WTC11 (cell line): ENCODE results near the gene RIN3. TPM values are rescaled to one million over a fixed set of nuclear protein-coding genes. Genes with fewer than 3 reads are reported as not detected.

Experiments used
- ATAC-seq: fragments of 200-7000 bp; cut with Tn5 transposase; 2 replicates; pipeline ENCODE4 v1.10.0; 2021; ENCODE audit warnings: mild to moderate bottlenecking, moderate library complexity
- CTCF ChIA-PET: fragments of 300-600 bp; sonication (Branson Sonifier 250); formaldehyde crosslinking; loops from one replicate; lab custom pipeline; 2021; ENCODE audit warnings: antibody characterized with exemption; lab: Charles Lee
- POLR2A ChIA-PET: fragments of 350-600 bp; sonication (Branson Sonifier 250); formaldehyde crosslinking; loops from one replicate; lab custom pipeline; 2021; ENCODE audit warnings: antibody characterized with exemption; lab: Charles Lee
- DNase-seq: peaks from one replicate; pipeline ENCODE4 v3.0.0; 2021; ENCODE audit warnings: low spot score
- H3K27ac Mint-ChIP-seq: 2 replicates; pipeline ENCODE4 v1.8.0; 2021; ENCODE audit warnings: mixed read lengths
- H3K27me3 Mint-ChIP-seq: 2 replicates; pipeline ENCODE4 v1.8.0; 2021; ENCODE audit warnings: low read depth, mild to moderate bottlenecking, moderate library complexity, mixed read lengths
- H3K36me3 Mint-ChIP-seq: 2 replicates; pipeline ENCODE4 v1.8.0; 2021; ENCODE audit warnings: mixed read lengths
- H3K4me1 Mint-ChIP-seq: 2 replicates; pipeline ENCODE4 v1.8.0; 2022; ENCODE audit warnings: mixed read lengths
- H3K4me3 Mint-ChIP-seq: 2 replicates; pipeline ENCODE4 v1.8.0; 2021; ENCODE audit warnings: mild to moderate bottlenecking, moderate library complexity, mixed read lengths
- H3K9me3 Mint-ChIP-seq: 2 replicates; pipeline ENCODE4 v1.8.0; 2021; ENCODE audit warnings: mixed read lengths
- ATF1 ChIP-seq: sonication (generic); formaldehyde crosslinking; IDR thresholded peaks from 2 replicates; pipeline ENCODE4 v1.8.1; 2023; ENCODE audit warnings: mild to moderate bottlenecking, moderate library complexity, missing genetic modification reagents
- EMX1 ChIP-seq: fragments of 250-450 bp; sonication (Bioruptor Pico); IDR thresholded peaks from 2 replicates; pipeline ENCODE4 v1.8.0; 2021; ENCODE audit warnings: mild to moderate bottlenecking
- GTF2I ChIP-seq: fragments of 250-450 bp; sonication (Bioruptor Pico); conservative IDR thresholded peaks from 2 replicates; pipeline ENCODE4 v1.4.0; 2021; ENCODE audit warnings: mild to moderate bottlenecking
- MXD4 ChIP-seq: fragments of 250-450 bp; sonication (Bioruptor Pico); IDR thresholded peaks from 2 replicates; pipeline ENCODE4 v1.8.0; 2021; ENCODE audit warnings: mild to moderate bottlenecking, moderate library complexity, borderline replicate concordance
- NR2C2 ChIP-seq: sonication (generic); formaldehyde crosslinking; IDR thresholded peaks from 2 replicates; pipeline ENCODE4 v1.8.0; 2022; ENCODE audit warnings: mild to moderate bottlenecking, missing genetic modification reagents
- PRRX2 ChIP-seq: fragments of 250-450 bp; sonication (Bioruptor Pico); IDR thresholded peaks from 2 replicates; pipeline ENCODE4 v1.8.0; 2021; ENCODE audit warnings: mild to moderate bottlenecking
- TEAD4 ChIP-seq: sonication (generic); formaldehyde crosslinking; IDR thresholded peaks from 2 replicates; pipeline ENCODE4 v1.8.0; 2022; ENCODE audit warnings: mild to moderate bottlenecking, missing genetic modification reagents
- TP53 ChIP-seq: sonication (generic); formaldehyde crosslinking; IDR thresholded peaks from 2 replicates; pipeline ENCODE4 v1.8.1; 2023; ENCODE audit warnings: mild to moderate bottlenecking, missing genetic modification reagents
- ZNF219 ChIP-seq: sonication (generic); formaldehyde crosslinking; IDR thresholded peaks from 2 replicates; pipeline ENCODE4 v1.8.0; 2023; ENCODE audit warnings: missing genetic modification reagents, mild to moderate bottlenecking, borderline replicate concordance
- total RNA-seq: library from RNA; stranded (reverse); gene quantifications from 3 replicates; pipeline ENCODE4 v1.2.3, GENCODE V29; 2021
- TF ChIP-seq, protein P1 (sequence below): sonication (generic); formaldehyde crosslinking; IDR thresholded peaks from 2 replicates; pipeline ENCODE4 v1.8.1; 2023; ENCODE audit warnings: mild to moderate bottlenecking, missing genetic modification reagents, borderline replicate concordance
- TF ChIP-seq, protein P2 (sequence below): sonication (generic); formaldehyde crosslinking; conservative IDR thresholded peaks from 2 replicates; pipeline ENCODE4 v1.8.1; 2022; ENCODE audit warnings: mild to moderate bottlenecking, missing genetic modification reagents
- TF ChIP-seq, protein P3 (sequence below): sonication (generic); formaldehyde crosslinking; IDR thresholded peaks from 2 replicates; pipeline ENCODE4 v1.8.0; 2022; ENCODE audit warnings: mild to moderate bottlenecking, missing genetic modification reagents
- TF ChIP-seq, protein P4 (sequence below): sonication (generic); formaldehyde crosslinking; IDR thresholded peaks from 2 replicates; pipeline ENCODE4 v1.8.0; 2022; ENCODE audit warnings: missing genetic modification reagents
- TF ChIP-seq, protein P5 (sequence below): sonication (generic); formaldehyde crosslinking; IDR thresholded peaks from 2 replicates; pipeline ENCODE4 v1.8.1; 2023; ENCODE audit warnings: mild to moderate bottlenecking, missing genetic modification reagents, moderate library complexity
- TF ChIP-seq, protein P6 (sequence below): fragments of 250-450 bp; sonication (Bioruptor Pico); IDR thresholded peaks from 2 replicates; pipeline ENCODE4 v1.9.0; 2021; ENCODE audit warnings: mild to moderate bottlenecking
- TF ChIP-seq, protein P7 (sequence below): sonication (generic); formaldehyde crosslinking; IDR thresholded peaks from 2 replicates; pipeline ENCODE4 v1.8.0; 2023; ENCODE audit warnings: mild to moderate bottlenecking, missing genetic modification reagents

Gene RIN3
- total RNA-seq, 1 experiment from 2014 or later = 3.3 TPM

DNA sequence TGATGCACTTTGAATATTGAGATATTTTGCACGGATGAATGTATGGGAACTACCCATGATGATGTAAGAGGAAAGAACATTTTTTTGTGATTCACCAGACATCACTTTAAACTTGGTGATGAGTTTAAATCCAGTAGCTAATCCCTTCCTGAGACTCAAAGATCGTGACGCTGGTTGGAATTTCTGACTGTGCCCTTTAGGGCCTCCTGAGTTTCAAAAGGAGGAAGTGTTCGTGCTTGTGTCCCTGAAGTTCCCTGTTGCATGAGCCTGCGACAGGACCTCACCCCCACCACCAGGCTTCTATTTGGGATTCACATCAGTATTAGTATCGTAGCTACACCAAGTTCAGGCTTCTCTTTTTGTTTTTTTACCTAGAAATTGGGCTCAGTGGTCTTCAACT is 18.6 kb upstream of the RIN3 start:
- ATAC-seq (peak; percentile 28; the same call in 1 of the 2 replicates), DNase-seq (no peak)
- H3K27ac Mint-ChIP-seq = no peak overlapping the region
- ChIA-PET POLR2A (no interaction called here), CTCF (no interaction called here)
- TF ChIP-seq PRRX2 (CRISPR knock-in tag) (no peak), EMX1 (no peak), TP53 (no peak), TEAD4 (no peak), MXD4 (CRISPR knock-in tag) (no peak)
- TF ChIP-seq, protein P1, sequence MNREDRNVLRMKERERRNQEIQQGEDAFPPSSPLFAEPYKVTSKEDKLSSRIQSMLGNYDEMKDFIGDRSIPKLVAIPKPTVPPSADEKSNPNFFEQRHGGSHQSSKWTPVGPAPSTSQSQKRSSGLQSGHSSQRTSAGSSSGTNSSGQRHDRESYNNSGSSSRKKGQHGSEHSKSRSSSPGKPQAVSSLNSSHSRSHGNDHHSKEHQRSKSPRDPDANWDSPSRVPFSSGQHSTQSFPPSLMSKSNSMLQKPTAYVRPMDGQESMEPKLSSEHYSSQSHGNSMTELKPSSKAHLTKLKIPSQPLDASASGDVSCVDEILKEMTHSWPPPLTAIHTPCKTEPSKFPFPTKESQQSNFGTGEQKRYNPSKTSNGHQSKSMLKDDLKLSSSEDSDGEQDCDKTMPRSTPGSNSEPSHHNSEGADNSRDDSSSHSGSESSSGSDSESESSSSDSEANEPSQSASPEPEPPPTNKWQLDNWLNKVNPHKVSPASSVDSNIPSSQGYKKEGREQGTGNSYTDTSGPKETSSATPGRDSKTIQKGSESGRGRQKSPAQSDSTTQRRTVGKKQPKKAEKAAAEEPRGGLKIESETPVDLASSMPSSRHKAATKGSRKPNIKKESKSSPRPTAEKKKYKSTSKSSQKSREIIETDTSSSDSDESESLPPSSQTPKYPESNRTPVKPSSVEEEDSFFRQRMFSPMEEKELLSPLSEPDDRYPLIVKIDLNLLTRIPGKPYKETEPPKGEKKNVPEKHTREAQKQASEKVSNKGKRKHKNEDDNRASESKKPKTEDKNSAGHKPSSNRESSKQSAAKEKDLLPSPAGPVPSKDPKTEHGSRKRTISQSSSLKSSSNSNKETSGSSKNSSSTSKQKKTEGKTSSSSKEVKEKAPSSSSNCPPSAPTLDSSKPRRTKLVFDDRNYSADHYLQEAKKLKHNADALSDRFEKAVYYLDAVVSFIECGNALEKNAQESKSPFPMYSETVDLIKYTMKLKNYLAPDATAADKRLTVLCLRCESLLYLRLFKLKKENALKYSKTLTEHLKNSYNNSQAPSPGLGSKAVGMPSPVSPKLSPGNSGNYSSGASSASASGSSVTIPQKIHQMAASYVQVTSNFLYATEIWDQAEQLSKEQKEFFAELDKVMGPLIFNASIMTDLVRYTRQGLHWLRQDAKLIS (CRISPR knock-in tag) = no peak
- TF ChIP-seq, protein P2, sequence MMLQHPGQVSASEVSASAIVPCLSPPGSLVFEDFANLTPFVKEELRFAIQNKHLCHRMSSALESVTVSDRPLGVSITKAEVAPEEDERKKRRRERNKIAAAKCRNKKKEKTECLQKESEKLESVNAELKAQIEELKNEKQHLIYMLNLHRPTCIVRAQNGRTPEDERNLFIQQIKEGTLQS (CRISPR knock-in tag) = no peak
- TF ChIP-seq, protein P3, sequence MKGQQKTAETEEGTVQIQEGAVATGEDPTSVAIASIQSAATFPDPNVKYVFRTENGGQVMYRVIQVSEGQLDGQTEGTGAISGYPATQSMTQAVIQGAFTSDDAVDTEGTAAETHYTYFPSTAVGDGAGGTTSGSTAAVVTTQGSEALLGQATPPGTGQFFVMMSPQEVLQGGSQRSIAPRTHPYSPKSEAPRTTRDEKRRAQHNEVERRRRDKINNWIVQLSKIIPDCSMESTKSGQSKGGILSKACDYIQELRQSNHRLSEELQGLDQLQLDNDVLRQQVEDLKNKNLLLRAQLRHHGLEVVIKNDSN (CRISPR knock-in tag) = no peak
- no peaks in the 10 kb centered on the region for H3K9me3 Mint-ChIP-seq
- H3K36me3 Mint-ChIP-seq = no peaks in the 10 kb centered on the region
- no peak overlapping the region for H3K4me3 Mint-ChIP-seq
- H3K27me3 Mint-ChIP-seq = no peaks in the 10 kb centered on the region
- H3K4me1 Mint-ChIP-seq = peaks cover 12% of the 10 kb centered on the region

DNA sequence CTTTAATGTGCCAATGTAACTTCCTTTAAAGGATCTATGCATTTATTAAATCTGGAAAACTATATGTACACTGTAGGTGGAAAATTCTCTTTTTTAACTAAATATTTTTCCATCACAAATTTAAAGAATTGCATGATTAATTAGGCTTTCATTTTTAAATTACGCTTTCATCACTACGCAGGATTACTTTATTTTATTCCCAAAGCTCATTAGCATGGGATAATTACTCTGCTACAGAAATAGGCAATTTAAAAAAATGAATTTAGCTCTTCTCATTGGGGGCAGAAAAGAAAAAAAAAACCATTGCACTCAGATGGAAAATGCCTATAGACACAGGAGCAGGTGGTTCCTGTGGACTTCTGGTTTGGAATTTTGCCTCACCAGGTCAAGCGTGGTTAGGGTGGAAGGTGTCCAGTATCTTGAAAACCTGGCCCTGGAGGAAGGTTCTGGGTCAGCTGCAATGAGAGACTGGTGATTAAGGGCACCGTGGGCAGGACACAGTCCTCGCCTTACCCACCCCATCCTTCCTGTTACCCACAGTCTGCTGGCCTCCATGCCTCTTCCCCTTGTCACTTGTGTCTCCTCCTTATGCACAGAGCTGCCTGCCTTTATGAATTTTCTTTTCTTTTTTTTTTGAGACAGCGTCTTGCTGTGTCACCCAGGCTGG is 17.3 kb upstream of the RIN3 start:
- ChIA-PET POLR2A (no interaction called here), CTCF (no interaction called here)
- Mint-ChIP-seq H3K4me3 (no peak overlapping the region), H3K36me3 (no peaks in the 10 kb centered on the region), H3K27me3 (no peaks in the 10 kb centered on the region), H3K4me1 (peaks cover 16% of the 10 kb centered on the region), H3K9me3 (no peaks in the 10 kb centered on the region), H3K27ac (no peak overlapping the region)
- ATAC-seq (no peak), DNase-seq (no peak)
- TF ChIP-seq, protein P4, sequence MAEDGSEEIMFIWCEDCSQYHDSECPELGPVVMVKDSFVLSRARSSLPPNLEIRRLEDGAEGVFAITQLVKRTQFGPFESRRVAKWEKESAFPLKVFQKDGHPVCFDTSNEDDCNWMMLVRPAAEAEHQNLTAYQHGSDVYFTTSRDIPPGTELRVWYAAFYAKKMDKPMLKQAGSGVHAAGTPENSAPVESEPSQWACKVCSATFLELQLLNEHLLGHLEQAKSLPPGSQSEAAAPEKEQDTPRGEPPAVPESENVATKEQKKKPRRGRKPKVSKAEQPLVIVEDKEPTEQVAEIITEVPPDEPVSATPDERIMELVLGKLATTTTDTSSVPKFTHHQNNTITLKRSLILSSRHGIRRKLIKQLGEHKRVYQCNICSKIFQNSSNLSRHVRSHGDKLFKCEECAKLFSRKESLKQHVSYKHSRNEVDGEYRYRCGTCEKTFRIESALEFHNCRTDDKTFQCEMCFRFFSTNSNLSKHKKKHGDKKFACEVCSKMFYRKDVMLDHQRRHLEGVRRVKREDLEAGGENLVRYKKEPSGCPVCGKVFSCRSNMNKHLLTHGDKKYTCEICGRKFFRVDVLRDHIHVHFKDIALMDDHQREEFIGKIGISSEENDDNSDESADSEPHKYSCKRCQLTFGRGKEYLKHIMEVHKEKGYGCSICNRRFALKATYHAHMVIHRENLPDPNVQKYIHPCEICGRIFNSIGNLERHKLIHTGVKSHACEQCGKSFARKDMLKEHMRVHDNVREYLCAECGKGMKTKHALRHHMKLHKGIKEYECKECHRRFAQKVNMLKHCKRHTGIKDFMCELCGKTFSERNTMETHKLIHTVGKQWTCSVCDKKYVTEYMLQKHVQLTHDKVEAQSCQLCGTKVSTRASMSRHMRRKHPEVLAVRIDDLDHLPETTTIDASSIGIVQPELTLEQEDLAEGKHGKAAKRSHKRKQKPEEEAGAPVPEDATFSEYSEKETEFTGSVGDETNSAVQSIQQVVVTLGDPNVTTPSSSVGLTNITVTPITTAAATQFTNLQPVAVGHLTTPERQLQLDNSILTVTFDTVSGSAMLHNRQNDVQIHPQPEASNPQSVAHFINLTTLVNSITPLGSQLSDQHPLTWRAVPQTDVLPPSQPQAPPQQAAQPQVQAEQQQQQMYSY (CRISPR knock-in tag) = no peak
- TF ChIP-seq, protein P5, sequence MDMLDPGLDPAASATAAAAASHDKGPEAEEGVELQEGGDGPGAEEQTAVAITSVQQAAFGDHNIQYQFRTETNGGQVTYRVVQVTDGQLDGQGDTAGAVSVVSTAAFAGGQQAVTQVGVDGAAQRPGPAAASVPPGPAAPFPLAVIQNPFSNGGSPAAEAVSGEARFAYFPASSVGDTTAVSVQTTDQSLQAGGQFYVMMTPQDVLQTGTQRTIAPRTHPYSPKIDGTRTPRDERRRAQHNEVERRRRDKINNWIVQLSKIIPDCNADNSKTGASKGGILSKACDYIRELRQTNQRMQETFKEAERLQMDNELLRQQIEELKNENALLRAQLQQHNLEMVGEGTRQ = no peak
- TF ChIP-seq, protein P6, sequence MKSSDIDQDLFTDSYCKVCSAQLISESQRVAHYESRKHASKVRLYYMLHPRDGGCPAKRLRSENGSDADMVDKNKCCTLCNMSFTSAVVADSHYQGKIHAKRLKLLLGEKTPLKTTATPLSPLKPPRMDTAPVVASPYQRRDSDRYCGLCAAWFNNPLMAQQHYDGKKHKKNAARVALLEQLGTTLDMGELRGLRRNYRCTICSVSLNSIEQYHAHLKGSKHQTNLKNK (CRISPR knock-in tag) = no peak
- no peak for TF ChIP-seq ZNF219 (CRISPR knock-in tag)
- TF ChIP-seq, protein P1 (CRISPR knock-in tag) = no peak
- TF ChIP-seq, protein P7, sequence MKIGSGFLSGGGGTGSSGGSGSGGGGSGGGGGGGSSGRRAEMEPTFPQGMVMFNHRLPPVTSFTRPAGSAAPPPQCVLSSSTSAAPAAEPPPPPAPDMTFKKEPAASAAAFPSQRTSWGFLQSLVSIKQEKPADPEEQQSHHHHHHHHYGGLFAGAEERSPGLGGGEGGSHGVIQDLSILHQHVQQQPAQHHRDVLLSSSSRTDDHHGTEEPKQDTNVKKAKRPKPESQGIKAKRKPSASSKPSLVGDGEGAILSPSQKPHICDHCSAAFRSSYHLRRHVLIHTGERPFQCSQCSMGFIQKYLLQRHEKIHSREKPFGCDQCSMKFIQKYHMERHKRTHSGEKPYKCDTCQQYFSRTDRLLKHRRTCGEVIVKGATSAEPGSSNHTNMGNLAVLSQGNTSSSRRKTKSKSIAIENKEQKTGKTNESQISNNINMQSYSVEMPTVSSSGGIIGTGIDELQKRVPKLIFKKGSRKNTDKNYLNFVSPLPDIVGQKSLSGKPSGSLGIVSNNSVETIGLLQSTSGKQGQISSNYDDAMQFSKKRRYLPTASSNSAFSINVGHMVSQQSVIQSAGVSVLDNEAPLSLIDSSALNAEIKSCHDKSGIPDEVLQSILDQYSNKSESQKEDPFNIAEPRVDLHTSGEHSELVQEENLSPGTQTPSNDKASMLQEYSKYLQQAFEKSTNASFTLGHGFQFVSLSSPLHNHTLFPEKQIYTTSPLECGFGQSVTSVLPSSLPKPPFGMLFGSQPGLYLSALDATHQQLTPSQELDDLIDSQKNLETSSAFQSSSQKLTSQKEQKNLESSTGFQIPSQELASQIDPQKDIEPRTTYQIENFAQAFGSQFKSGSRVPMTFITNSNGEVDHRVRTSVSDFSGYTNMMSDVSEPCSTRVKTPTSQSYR (CRISPR knock-in tag) = no peak
- no peak for TF ChIP-seq EMX1
- no peak for TF ChIP-seq ATF1
- no peak for TF ChIP-seq GTF2I (CRISPR knock-in tag)
- no peak for TF ChIP-seq NR2C2 (CRISPR knock-in tag)
